Measurements from ENCODE around the gene GRIK5.
A peak's percentile ranks its signal among the peaks of the same experiment; 100 is the strongest.

GRCh38 chr19:42075616-42076379 is 5.8 kb upstream of the GRIK5 start, which contains the start of gene ZNF574:
- TF ChIP-seq ELF4 (IDR thresholded peaks at IDR 0.05) (peak; percentile 72), HDGF (IDR thresholded peaks at IDR 0.05; ENCODE audit: borderline replicate concordance) (no peak), FOXK2 (IDR thresholded peaks at IDR 0.05) (no peak), SUZ12 (IDR thresholded peaks at IDR 0.05) (no peak), BHLHE40 (IDR thresholded peaks at IDR 0.05; ENCODE audit: borderline replicate concordance) (no peak), ARNT (IDR thresholded peaks at IDR 0.05) (no peak), TARDBP (IDR thresholded peaks at IDR 0.05) (no peak), L3MBTL2 (conservative IDR thresholded peaks at IDR 0.05) (no peak), SP1 (IDR thresholded peaks at IDR 0.05) (no peak), CTBP1 (IDR thresholded peaks at IDR 0.05; ENCODE audit: borderline replicate concordance) (no peak), LEF1 (IDR thresholded peaks at IDR 0.05; ENCODE audit: borderline replicate concordance) (no peak), ZNF384 (IDR thresholded peaks at IDR 0.05) (no peak)
- TF ChIP-seq, protein P1, sequence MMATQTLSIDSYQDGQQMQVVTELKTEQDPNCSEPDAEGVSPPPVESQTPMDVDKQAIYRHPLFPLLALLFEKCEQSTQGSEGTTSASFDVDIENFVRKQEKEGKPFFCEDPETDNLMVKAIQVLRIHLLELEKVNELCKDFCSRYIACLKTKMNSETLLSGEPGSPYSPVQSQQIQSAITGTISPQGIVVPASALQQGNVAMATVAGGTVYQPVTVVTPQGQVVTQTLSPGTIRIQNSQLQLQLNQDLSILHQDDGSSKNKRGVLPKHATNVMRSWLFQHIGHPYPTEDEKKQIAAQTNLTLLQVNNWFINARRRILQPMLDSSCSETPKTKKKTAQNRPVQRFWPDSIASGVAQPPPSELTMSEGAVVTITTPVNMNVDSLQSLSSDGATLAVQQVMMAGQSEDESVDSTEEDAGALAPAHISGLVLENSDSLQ (IDR thresholded peaks at IDR 0.05) = peak; percentile 82
